Lower leg skin (tissue), 3 donors: ENCODE data around the gene NLRP6.

Experiments used
- CTCF ChIP-seq, 3 donors: fragments of 450-650 bp; IDR thresholded peaks; one replicate each; pipeline ENCODE4 v1.5.1; 2016; ENCODE audit warnings: antibody characterized with exemption in 3 of 3, mild to moderate bottlenecking in 3 of 3, moderate library complexity in 2 of 3
- POLR2A ChIP-seq, 2 donors: fragments of 450-650 bp; IDR thresholded peaks; one replicate each; pipeline ENCODE4 v1.6.1; 2016 to 2017; ENCODE audit warnings: antibody characterized with exemption in 2 of 2, mild to moderate bottlenecking in 1 of 2, moderate library complexity in 1 of 2

GRCh38 chr11:288478-289397 lies 10.5 kb downstream of the NLRP6 start, which contains the start of gene PGGHG:
- TF ChIP-seq CTCF (IDR thresholded peaks at IDR 0.05) (no peak), POLR2A (IDR thresholded peaks at IDR 0.05) (no peak)
